ENCODE data around the gene OTUD5.

GRCh38 chrX:48904180-48904579 lies 53.2 kb downstream of the OTUD5 start:
- TF ChIP-seq CTCF (IDR thresholded peaks at IDR 0.05; ENCODE audit: low read length) (no peak), EZH2 (optimal IDR thresholded peaks at IDR 0.05; ENCODE audit: low read depth, low read length) (no peak)

Measured in MM.1S (cell line).